AG08396 (cell line): ENCODE results near the gene ARHGEF28.

Source experiments
- DNase-seq: peaks from one replicate; pipeline ENCODE4 v3.0.0; 2012; ENCODE audit warnings: low spot score, mixed read lengths

ARHGEF28 gene

DNA sequence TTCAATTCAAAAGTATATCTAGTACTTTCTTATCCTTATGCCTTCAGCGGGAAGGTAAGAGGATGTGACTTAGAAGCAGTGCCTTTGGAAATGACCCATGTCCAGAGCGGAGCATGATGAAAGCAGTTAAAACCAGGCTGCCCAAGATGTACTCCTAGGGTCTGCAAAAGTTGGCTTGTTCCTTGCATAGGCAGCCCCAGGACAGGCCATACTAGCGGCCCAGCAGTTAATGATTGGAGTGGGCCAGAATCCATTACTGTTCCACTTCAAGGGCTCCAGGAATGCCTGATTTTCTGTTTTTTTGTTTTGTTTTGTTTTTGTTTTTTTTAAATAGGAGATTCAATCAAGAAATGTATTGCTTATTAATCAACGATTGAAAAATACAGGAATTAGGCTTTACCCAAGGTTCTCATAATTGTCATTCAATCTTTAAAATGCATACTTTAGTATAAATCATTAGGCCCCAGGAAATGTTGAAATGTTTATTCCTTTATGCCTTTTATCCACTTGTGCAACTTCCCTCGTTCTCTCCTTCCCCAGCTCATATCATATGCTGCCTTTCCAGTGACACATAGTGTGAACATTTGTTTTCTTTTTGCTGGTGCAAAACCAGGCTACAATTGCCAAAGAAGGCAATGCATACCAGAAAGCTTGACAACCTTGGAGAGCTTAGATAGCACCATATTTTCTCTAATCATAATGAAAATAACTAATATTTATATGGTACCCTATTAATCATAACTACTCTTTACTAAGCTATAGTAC is 190.8 kb downstream of the ARHGEF28 start:
- DNase-seq, result peak; percentile 29

DNA sequence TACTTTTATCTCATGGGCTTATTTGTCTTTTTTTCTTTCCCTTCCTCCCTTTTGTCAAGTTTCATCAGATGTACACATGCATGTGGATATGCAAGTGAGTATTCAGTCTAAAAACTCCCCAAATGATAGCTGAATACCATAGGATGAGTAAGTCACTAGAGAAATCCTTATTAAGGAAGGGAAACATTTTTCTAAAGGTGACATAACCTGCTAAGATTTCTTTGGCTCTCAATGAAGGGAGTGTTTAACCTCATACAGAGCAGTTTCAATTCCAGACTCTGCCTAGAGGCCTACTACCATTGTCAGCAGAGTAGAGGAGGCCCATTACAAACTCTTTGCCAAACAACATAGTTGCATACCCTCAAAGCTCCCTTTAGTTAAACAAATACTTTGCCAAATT is 192.4 kb downstream of the ARHGEF28 start:
- peak; percentile 7 for DNase-seq

DNA sequence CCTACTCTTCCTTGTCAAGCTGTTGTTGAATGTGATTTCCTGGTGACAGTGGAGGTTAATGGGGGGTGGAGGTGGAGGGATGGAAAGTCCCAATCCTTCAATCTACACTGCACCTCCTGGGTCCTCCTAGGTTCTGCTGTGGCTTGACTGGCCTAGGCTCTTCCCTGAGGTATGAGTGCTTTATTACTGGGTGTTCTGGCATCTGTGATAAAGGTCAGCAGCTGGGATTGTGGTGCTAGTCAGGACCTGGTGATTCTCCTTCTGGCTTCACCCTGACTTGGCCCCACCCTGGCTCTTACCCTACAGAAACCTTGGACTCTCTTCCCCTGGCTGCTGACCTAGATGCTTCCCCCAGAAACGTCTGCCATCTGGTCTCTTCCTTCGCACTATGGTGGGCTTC is 194.3 kb downstream of the ARHGEF28 start:
- no peak for DNase-seq

DNA sequence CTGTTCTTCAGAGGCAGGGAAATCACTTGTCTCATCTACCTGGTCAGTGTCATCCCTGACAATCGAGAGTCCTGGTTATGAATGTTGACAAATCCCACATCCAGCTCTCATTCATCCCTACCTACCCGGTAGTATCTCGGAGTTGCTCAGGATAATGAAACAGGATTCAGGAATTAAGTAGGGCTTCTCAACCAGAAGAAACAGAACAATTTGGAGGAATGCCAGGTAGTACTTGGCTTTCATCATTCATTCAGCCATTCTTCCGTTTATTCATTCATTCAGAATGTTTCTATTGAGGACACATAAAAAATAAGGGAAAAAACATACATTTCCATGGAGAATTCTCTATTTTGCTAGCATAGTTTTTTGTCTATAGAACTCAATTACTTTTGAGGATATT is 195.0 kb downstream of the ARHGEF28 start:
- no peak for DNase-seq

DNA sequence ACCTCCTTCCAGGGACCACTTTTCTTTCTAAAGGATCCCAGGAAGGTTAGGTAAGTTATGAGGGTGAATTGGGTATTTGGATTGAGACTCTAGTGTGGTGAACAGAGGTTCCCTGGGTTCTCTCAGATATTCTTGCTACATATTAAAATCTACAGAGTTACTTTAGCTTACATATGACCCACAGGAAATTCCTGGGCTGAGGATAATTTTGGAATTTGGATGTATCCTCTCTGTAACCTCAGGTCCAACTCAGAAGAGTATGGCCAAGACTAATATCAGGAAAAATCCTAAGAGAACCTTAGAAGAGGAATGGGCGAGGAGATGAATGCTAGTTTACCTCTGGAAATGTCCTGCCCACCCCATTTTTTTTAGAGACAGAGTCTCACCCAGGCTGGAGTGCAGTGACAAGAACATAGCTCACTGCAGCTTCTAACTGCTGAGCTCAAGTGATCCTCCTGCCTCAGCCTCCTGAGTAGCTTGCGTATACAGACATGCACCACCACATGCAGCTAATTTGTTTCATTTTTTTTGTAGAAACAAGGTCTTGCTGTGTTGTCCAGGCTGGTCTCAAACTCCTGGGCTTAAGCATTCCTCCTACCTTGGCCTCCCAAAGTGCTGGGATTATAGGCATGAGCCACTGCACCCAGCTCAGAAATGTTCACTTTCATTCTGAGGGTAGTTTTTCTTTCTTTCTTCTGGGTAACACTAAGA is 196.4 kb downstream of the ARHGEF28 start:
- no peak for DNase-seq

DNA sequence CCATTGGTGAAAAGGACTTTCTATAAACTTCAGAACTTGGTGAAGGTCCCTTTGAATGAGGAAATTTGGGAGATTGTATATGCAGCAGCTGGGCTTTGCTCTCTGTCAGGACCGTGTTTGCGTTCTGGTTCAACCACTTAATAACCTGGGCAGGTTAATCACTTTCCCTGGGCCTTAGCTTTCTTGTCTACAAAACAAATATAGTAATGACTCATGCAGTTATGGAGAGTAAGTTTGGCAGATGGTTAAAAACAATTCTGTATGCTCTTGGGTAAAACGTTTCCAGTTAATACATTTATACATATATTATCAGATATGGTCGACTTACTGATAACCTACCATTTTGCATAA is 197.0 kb downstream of the ARHGEF28 start:
- no peak for DNase-seq

DNA sequence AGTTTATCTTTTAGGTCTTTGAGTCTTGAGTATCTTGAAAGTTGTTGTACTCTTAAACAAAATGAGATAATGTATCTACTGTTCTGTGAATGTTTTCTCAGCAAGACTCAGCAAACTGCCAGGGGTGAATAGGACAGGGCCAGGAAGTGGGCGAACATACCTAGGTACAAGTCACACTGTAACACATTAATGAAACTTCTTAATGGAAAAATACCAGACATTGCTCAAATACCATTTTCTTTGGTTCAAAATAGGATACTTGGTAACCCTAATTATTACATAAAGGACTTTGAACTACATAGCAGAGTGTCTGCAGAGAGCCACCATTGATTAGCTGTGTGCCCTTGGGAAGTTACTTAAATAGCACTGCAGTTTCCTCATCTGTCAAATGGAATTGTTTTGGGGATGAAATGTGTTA is 197.5 kb downstream of the ARHGEF28 start:
- DNase-seq, result no peak

DNA sequence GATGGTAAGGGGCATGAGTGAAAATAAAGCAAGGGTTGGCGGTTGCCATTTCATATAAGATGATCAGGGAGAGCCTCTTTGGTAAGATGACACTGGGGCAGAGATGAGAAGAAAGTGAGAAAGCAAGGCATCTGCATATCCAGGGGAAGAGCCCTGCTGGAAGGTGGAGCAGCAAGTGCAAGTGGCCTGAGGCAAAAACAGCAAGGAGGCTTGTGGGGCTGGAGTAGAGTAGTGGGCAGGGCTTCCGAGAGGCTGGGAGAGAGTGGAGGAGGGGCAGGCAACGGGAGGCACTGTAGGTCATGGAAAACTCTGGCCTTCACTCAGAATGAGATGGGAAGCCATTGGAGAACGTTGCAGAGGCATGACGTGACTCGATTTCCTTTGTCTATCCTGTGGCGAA is 199.2 kb downstream of the ARHGEF28 start:
- DNase-seq, result no peak

DNA sequence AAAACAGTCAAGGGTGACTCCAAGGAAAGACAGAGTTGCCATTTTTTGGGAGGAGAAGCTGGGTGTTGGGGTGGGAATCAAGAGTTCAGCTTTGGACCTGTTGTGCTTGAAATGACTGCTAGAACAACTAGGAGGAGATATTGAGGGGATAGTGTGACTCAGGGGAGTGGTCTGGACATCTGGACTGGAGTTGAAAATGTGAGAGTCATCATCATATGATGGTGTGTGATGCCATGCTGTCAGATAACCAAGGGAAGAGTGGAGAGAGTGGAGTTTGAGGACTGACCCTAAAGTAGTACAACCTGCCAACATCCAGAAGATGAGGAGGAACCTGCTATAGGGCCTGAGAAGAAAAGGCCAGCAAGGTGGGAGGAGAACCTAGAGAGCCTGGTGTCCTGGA is 199.7 kb downstream of the ARHGEF28 start:
- DNase-seq, result no peak

DNA sequence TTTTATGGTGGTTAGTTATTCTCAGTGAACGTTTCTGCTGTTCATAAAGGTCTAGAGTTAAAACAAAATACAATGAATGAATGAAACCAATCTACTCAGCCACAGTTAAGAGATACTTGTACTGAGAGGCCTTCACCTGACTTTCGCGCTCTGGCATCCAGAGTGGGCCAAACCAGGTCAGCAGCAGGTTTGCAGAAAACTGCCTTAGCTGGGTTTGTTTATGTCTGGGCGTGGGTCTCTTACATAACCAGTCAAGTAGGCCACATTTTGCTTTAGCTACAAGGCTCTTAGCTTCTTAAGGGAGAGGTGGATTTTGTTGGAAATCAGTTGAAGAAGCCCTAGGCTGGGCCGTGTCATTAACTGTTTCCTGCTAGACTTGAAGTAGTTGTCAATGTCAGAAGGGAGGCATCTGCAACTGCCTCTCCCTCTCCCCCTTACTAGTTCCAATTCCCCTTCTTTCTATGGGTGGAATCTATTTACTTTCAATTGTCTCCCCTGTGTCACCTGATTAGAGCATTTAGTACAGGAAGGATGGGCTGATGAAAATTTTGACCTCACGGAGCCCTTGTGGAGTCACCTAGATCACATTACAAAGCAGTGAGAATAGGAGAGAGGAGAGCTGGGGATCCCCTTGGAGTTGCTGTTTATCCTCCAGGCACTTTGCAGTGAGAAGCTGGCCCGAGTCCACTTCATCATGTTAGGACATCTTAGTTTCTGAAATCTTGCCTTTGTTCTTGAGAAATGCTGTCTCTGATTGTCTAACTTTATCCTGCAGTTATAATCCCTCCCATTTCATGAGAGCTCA is 200.5 kb downstream of the ARHGEF28 start:
- peak; percentile 36 for DNase-seq

DNA sequence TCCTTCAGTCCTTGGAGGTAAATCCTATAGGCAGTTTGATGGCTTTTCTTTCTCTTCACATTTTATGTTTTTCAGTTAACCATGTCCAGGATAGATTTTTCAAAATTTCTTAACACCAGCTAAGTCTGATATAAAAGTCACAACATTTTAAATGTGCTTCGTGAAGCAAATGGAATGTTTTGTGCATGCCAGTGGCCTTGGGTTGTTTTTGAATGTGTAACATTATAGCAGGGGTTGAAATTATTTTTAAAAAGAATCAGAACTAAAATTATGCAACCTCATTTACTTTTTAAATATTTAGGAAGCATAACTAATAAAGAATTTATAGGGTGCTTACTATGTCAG is 201.1 kb downstream of the ARHGEF28 start:
- DNase-seq, result no peak

DNA sequence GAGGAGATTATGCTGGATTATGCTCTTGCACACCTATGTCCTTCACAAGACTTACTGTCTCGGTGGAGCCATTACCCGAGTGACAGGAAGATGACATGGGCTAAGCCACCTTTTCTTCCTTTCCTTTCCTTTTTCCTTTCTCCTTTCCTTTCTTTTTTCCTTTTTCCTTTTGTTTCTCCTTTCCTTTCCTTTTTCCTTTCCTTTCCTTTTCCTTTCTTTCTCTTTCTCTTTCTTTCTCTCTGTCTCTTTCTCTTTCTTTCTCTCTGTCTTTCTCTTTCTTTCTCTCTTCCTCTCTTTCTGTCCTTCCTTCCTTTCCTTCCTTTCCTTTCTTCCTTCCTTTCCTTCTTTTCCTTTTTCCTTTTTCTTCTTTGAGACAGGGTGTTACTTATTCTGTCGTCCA is 202.5 kb downstream of the ARHGEF28 start:
- no peak for DNase-seq

DNA sequence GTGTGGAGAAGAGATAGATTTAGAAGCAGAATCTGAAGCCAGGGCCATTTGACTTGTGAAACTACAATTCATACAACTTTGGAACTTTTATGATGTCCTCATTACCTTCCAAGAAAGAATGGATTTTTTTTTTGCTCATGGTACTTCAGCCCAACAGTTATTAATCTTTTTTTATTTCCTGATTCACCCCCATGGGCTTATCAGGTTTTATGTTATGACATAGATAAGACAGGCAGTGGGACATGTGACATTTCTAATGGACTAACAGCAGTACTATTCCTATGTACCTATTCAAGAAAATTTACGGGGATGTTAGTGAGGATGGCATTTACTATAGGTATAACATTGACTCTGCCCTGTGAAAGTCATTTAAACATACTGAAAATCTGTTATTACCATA is 204.7 kb downstream of the ARHGEF28 start:
- DNase-seq, result no peak

DNA sequence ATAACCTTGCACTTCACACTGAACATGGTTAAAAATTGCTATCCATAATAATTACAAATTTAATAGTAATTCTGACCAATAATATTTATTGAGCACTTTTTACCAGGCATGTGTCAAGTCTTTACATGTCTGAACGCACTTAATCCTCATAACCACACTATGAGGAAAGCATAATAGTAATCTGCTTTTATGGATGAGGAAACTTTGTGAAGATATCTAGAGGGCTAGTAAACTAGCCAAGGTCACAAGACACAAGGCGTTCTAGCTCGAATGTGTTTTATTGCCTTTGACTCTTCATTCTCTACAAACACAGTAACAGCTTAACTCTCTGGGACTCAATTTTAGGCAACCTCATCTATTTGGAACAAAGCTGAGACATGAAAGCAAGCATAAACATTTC is 205.1 kb downstream of the ARHGEF28 start:
- no peak for DNase-seq

DNA sequence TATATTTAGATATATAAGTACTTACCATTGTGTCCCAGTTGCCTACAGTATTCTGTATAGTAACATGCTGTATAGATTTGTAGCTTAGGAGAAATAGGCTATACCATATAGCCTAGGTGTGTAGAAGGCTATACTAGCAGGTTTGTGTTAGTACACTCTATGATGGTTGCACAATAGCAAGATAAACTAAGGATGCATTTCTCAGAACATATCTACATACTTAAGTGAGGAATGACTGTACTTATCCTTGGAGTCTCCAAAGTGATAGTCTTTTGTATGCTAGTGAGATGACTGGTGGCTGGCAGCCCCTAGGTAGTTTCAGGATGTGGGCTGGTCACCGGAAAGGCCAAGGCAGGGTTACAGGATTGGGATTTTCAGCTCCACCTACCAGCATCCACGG is 208.7 kb downstream of the ARHGEF28 start:
- DNase-seq, result no peak

DNA sequence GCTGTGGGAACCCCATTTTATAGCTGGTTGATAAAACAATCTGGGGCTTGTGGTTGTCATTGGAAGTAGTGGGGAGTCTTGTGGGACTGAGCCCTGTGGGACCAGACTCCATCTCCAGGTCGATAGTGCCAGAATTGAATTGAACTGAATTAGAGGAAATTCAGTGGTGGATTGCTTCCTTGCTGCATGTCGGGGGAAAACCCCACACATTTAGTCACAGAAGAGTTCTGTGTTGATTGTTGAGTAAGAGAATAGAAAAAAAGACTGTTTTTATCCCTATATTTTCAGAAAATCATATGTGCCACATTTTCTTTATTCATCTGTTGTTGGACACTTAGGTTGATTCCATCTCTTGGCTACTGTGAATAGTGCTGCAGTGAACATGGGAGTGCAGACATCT is 209.7 kb downstream of the ARHGEF28 start:
- DNase-seq, result no peak

DNA sequence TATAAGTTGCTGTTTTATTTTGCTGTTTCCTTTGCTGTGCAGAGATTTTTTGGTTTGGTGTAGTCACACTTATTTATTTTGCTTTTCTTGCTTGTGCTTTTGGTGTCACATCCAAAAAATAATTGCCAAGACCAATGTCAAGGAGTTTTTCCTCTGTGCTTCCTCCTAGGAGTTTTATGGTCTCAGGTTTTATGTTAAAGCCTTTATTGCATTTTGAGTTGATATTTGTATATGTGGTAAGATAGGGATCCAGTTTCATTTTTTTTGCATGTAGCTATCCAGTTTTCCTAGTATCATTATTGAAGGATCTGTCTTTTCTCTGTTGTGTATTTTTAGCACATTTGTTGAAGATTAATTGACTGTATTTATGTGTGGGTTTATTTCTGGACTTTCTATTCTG is 210.6 kb downstream of the ARHGEF28 start:
- no peak for DNase-seq

DNA sequence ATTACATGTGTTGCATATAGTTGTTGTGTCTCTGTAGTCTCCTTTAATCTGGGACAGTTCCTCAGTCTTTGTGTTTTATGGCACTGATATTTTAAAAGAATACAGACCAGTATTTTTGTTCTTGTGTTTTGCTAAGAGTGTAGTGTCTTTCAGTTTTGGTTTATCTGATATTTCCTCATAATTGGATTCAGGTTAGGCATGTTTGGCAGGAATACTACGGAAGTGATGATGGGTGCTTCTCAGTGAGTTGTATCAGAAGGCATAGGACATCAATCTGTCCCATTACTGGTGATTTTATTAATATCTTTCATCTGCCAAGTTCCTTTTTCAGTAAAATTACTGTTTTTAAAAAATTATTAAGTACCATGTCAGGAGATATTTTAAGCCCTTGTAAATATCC is 212.9 kb downstream of the ARHGEF28 start:
- DNase-seq, result no peak

DNA sequence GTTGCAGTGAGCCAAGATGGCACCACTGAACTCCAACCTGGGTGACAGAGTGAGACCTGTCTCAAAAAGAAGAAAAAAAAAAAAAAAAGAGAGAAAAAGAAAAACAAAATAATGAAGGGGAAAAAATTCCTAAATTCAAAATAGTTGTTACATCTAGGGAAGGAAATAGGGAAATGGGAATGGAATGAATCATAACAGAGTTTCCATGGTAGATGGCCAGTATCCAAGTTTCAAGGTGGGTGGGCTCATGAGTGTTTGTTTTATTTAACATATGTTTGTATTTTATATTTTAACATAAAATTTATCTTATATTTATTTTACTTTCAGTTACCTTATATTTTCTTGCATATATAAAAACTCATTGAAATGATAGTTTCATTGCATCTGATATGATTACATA is 215.6 kb downstream of the ARHGEF28 start:
- no peak for DNase-seq

DNA sequence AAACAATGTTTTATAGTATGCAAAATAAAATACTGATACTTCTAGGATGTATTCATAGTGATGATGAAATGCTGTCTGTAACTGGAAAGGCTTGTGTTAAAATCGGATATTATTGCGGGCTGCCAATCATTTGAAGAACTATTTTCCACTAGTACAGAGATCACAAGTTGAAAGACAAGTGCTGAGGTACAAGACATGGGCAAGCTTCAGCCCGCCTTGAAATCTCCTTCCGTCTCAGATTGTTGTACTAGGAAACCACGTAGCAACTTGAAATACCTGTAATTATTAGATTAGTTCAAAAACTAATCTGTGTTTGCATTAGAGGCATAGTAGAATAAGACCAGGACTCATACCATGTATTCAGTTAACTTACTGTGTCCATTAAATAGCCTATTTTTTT is 218.2 kb downstream of the ARHGEF28 start:
- DNase-seq, result no peak

DNA sequence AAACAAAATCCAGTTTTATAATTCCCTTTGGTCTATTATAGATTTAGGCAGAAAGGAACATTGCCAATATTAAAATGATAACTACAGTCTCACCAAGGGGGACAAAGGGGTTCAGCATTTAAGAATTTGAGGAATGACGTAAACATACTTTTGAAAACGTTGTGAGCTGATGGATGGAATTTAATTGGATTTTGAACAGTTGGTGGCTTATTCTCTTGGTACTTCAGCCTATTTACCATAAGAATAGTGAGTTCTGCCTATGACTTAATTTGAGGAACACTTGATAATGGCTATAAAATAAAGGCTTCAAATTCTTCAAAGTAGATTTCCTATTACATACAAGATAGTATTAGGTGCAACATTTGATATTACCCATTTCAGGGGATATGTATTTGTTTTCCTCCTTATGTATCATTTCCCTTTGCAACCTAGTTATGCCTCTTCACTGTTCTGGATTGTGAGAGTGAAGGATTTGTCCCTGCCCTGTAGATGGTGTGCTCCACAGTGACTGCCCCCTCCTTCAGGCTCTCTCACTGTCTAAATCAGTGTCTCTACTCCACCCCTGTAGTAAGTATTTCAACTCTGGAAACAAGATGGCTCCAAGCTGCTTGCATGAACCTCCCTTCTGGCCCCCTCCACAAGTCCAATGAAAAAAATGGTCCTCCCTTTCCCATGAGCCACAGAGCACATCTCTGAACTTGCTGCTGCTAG is 225.6 kb downstream of the ARHGEF28 start:
- DNase-seq, result no peak

DNA sequence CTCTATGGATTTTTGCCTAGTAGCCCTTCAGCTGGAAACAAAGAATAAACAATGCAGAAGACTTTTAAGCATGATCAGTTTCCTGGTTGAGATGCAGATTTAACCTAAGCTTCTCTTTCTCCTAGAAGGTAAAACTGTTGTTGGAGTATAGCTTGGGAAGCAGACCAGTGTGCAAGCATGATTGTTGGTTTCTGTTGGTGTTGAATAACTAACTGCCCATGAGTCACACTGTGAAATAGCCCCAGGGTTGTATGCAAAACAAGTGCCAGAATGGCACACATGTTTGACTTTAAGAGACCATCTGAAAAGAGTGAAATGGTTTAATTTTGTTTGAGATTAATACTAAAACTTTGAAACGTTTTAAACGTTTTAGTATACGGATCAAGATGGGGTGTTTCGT is 227.1 kb downstream of the ARHGEF28 start:
- peak; percentile 9 for DNase-seq

DNA sequence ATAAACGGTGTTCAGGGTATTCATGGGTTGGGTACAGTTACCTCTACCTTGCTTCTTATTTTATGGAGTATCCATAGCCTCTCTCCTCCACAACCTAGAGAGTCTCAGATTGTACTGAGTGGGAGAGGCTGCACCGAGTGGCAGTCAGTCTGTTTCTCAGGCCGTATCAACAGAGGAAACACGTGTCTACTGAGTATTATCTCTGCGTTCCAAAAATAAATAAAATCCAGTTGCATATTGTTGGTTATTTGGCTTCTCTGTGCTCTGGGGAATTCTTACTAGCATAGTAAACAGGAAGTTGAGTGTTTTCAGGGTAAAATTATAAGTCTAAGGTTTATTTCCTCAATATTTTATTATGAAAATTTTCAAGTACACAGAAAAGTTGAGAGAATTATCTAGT is 231.0 kb downstream of the ARHGEF28 start:
- no peak for DNase-seq
